SH-SY5Y (cell line): ENCODE measurements around the gene OIP5.

Experiments used
- GATA2 ChIP-seq: IDR thresholded peaks from 2 replicates; pipeline ENCODE4 v1.6.1; 2011; ENCODE audit warnings: mild to moderate bottlenecking, low read depth, low read length
- GATA3 ChIP-seq: IDR thresholded peaks from 2 replicates; pipeline ENCODE4 v1.6.1; 2011; ENCODE audit warnings: low read depth, mild to moderate bottlenecking, low read length, moderate library complexity

DNA sequence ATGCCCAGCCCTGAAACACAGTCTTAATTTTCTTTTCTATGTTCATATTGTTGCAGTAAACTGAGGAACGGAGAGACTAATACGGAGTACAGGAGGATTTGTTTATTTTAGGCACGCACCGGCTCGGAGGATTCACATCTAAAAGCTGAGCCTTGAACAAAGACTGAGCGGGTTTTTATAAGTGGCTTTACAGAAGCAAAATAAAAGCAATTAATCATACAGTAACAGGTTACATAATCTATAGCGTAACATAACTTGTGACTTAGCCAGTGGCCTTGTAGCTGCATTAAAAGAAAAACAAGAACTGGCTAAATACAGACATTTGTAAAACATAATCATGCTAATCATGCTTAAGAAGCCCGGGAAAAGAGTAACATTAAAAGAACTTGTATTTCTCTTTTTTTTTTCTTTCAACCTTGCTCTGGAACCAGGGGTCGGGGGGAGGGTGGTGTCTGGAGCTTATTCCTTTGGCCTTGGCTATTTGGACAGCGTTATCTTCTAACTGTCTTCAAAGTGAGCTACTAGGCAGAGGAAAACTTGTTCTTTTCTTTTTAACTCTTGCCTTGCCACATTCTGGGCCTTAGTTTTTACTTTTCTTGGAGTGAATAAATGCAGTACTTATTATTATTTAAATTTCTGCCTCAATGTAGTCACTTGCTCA lies 17.8 kb upstream of the OIP5 start:
- TF ChIP-seq GATA2 (no peak), GATA3 (no peak)
